HG02678 (cell line): ENCODE results near the gene NPHP1.
"Not testable (repeated sequence)": the region's sequence is repeated elsewhere in the genome, so short reads cannot be mapped to it uniquely, and the experiment has no call there.

Experiments
- ATAC-seq: cut with Tn5 transposase; IDR thresholded peaks from one replicate; pipeline ENCODE4 v1.9.1; 2021; ENCODE audit warnings: mild to moderate bottlenecking, moderate library complexity; ENCODE audit not compliant: unreplicated experiment

Gene NPHP1

GRCh38 chr2:110131166-110131565 lies 73.6 kb downstream of the NPHP1 start:
- no peak for ATAC-seq

DNA sequence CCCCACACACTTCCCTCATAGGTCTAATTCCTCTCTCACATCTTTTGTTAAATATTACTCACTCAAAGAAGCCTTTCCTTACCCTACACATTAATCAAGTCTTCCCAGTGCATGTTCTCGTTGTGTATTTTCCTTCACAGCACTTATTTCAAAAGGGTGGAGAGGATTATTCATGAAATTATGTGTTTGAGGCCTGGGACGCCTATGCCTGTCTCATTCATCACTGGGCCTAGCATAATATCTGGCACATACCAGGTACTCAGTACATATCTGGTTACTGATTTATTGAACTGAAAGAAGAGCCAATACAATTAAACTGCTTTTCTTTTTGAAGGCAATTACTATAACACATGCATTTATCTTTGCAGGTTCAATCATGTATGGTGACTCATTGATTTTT lies 74.1 kb downstream of the NPHP1 start:
- ATAC-seq: no peak

DNA sequence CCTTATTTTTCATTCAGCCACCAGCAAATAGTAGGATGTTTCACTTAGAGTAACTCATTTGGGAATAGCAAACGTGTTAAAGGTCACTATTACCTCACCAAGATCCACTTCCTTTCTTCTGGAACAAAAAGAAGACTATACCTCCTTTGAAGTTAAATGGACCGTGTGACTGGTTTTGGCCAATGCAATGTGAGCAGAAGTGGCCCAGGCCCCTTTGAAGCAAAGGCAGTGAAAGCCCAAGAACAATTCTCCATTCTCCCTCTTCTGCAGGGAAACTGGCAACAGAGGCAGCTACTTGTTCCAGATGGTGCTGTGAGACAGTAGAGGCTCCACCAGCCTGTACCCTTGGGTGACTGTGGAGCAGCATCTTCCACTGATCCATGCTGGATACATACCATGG lies 77.9 kb downstream of the NPHP1 start:
- ATAC-seq: no peak

DNA sequence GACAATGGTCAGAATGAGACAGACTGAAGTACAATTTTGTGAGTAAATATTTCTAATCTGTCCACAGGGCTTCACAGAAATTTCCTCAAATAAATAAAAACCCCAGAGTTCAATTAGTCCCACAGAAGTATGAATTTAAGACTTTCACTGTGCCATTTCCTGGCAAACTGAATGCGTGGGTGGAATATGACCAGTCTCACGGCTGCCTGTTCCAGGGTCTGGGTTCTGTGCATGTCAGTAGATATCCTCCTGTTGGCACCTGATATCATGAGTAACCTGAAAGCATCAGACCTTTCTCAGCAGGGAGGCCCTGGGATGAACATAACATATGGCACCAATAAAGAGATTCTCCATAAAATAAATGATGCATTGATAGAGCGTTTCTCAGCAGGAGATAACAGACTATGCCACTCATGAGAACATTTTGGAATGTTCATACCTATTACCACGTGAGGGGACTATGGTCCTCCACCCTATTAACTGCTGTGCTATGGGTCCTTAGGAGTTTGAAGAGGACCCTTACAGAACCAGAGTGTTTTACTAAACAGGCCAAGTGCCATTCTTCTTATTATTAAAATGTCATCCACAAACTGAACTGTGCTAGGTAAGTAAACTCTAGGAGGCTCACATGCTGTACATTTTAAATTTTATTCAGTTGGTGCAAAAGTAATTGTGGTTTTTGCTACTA lies 78.6 kb downstream of the NPHP1 start:
- no peak for ATAC-seq

GRCh38 chr2:110124939-110125691 lies 79.7 kb downstream of the NPHP1 start:
- no peak for ATAC-seq

DNA sequence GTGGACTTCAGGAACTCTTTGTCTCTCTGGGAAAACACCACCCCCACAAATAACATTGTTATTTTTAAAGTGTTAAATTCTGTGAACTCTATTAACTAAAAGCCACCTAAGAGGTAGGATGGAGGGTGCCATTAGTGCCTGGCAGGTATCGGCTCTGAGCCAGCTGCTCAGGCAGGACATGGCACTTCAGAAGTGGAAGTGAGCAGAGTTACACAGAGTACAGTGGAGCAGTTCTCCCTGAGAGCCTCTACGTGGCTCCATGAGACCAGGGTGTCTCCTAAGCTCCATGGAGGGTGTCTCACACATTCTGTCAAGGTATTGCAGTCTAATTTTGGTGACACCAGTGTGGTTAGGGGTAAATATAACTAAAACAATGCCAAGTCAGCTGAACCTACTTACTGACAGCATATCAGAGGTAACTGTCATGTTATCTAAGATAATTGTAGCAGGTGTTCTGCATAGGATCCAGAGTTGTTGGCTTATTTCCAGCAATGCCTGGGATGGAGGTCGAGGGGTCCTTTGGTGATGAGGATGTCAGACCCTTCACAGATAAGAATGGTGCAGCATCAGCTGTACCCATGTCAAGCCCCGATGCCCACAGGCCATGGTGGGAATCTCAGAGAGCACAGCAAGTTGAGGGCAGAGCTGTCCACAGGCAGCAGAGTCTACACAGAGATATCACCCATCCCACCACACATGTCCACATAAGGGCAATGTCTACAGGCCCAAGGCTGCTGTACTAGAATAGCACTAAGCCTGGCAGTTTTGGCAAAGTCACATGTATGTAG lies 80.6 kb downstream of the NPHP1 start:
- no peak for ATAC-seq

DNA sequence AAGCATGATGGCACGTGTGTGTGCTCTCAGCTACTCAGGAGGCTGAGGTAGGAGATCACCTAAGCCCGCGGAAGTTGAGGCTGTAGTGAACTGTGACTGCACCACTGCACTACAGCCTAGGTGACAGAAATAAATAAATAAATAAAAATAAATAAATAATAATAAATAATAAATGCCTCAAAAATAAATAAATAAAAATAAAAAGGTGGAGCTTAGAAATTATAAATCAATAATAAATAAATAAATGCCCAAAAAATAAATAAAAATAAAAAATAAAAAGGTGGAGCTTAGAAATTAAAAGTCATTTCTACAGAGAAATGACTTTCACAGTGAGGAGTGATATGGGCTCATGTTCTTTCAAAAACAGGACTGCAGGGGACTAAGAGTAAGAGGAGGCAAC lies 83.2 kb downstream of the NPHP1 start:
- no peak for ATAC-seq

GRCh38 chr2:110121052-110121334 lies 83.8 kb downstream of the NPHP1 start:
- no peak for ATAC-seq

DNA sequence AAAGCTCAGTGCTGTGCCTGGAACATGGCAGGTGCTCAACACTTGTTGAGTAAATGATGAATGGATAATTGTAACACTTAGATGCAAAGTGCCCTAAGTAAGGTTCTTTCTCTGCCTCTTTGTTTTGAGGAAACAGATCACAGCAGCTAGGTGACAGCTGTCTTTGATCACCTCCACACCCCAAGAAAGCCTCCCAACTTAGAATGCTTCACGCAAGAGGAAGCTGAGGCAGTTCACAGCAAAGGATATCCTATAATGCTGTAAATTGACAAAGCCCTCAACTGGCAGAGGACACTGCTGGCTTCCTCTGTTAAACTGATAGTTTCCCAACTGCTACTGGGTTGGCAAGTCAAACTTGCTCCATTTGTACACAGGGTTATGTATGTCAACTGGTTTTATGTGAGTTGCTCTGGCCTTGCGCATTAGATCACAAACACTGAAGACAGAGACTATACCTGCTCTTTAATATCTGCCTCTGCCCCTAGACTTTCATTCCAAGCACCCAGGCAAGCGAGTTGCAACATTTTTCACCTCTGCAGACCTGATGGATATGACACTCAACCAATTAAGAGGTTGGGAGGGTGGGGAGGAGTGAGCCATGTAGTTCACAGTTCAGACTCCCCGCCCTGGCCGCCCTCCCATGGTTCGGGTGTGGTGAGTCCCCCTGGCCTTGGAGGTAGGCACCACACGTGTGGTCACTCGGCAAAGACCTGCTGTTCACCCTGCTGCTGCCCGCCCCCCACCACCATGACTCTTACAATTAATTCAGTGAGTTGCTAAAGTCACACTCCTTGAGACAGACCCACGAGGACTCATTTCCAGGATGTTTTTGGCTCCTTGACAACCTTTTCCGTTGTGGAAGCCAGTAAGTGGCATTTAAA lies 84.4 kb downstream of the NPHP1 start:
- ATAC-seq: no peak

DNA sequence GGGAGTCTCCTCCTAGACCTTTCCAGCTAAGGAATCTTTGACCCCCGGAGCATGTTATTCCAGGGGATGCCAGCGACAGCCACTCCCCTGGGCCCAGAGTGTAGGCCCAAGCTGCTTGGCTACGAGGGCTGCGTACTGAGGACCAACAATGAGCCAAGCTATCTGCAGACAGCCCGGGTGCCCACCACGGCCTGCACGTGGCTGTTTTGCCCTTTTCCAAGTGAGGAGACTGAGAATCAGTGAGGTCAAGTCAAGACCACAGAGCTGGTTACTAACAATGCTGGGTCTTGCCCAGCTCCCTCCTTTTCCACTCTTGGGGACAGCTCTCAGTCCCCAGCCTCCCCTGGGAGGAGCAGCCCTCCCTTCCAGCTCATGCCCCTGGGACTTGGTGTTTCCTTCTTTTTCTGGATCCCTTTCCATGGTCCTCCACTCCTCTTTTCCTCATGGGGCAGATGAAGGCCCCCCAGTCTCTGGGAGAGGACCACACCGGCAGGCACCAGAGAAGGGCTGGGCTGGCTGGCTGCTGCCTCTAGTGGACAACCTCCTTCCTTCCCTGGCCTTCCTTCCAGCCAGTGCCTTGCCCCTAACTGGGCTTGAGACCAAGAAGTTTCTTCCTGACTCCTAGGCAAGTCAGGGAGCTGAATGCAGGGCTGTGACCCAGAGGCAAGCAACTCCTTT lies 88.6 kb downstream of the NPHP1 start:
- ATAC-seq: no peak

DNA sequence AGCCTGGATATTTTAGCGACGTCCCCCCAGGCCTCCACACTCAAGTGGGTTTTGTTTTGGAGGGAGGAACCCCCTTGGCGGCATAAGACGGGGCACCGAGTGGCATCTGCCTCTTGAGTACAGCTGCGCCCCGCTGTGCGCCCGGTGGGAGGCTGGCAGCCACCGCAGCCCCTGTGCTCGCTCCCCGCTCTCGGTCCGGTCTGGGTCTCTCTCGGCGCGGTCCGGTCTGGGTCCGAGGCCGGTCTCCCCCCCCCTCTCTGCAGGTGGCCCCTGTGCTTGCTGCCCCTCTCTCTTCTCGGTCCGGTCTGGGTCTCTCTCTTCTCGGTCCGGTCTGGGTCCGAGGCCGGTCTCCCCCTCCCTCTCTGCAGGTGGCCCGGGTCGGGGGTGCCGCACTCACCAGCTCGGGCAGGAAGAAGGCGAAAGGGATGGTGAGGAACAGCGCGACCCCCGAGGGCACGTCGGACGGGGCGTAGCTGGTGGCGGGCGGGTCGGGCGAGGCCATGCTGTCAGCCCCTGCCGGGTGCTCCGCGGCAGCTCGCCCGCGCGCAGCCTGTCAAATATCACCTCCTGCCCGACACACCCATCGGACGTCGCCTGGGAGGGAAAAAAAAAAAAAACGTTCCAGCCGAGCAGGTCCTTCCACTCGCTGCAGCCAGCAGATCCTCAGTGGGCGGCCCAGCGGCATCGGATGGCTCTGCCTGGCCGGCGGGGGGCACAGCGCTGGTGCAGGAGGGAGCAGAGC lies 89.4 kb downstream of the NPHP1 start, which contains the start of gene MALL:
MALL (minus strand) TSS at position 532 of the 742 bp plus-strand sequence; CDS start at position 502, 30 bp downstream.
- ATAC-seq: no peak

GRCh38 chr2:110114831-110115255 lies 90.0 kb downstream of the NPHP1 start:
- no peak for ATAC-seq

GRCh38 chr2:110113961-110114591 lies 90.7 kb downstream of the NPHP1 start:
- no peak for ATAC-seq

DNA sequence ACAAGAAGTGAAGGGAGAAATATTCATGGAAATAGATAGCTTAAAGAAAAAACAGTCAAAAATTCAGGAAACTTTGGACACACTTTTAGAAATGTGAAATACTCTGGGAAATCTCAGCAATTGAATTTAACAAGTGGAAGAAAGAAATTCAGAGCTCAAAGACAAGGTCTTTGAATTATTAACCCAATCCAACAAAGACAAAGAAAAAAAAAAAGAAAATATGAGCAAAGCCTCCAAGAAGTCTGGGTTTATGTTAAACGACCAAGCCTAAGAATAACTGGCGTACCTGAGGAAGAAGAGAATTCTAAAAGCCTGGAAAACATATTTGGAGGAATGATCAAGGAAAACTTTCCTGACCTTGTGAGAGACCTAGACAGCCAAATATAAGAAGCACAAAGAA lies 96.5 kb downstream of the NPHP1 start:
- not testable (repeated sequence) for ATAC-seq

- no peak for ATAC-seq
Observed at GRCh38 chr2:110107092-110108079, 97.4 kb downstream of the NPHP1 start.

DNA sequence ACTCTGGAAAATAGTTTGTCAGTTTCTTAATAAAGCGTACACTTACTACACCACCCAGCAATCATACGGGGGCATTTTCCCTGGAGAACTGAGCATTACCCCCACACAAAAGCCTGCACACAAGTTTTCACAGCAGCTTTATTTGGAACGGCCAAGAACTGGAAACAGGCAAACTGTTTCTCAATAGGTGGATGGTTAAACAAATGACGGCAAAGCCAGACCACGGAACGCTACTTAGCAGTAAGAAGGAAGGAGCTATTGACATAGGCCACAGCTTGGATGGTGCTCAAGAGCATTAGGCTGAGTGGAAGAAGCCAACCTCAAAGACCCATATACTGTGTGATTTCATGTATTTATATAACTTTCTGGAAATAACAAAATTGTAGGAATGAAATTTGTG lies 98.2 kb downstream of the NPHP1 start:
- ATAC-seq: no peak

GRCh38 chr2:110105608-110106467 lies 99.0 kb downstream of the NPHP1 start:
- no peak for ATAC-seq
